ENCODE results near the gene LARP6. TPM values are rescaled to one million over a fixed set of nuclear protein-coding genes. Genes with fewer than 3 reads are reported as not detected.
A peak's percentile ranks its signal among the peaks of the same experiment; 100 is the strongest.

LARP6 gene
- total RNA-seq, 4 donors from 2014 or later, result 56.6 to 105 (median 76.3) TPM

DNA sequence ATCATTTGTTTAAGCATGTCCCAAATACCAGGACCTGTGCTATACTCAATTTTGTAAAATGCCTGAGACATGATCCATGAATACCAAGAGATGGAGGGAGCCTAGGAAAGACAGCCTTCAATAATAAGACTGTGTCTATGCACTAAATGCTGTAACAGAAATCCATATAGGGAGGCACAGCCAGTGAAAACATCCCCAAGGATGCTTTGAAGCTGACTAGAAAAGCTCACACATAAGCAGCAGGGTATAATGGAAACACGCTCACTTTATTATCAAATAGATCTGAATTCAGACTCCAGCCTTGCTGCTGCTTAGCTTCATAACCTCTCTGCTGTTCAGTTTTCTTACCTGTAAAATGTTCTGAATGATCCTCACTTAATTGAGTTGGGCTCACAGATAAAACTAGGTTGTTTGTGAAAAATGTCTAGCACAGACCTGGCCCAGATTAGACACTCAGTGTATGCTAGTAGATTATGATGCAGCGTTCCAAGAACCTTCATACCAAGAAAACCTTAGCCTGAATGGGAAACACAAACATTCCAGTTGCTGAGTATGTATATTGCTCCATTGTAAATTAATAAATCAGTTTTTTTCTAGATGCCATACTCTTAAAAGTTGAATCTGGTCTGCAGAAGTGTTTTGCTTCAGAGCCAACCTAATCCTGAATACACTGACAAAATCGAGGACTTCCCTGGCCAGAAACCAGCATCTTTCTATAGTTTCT, 3.8 kb upstream of the LARP6 start:
- TF ChIP-seq, protein P1, sequence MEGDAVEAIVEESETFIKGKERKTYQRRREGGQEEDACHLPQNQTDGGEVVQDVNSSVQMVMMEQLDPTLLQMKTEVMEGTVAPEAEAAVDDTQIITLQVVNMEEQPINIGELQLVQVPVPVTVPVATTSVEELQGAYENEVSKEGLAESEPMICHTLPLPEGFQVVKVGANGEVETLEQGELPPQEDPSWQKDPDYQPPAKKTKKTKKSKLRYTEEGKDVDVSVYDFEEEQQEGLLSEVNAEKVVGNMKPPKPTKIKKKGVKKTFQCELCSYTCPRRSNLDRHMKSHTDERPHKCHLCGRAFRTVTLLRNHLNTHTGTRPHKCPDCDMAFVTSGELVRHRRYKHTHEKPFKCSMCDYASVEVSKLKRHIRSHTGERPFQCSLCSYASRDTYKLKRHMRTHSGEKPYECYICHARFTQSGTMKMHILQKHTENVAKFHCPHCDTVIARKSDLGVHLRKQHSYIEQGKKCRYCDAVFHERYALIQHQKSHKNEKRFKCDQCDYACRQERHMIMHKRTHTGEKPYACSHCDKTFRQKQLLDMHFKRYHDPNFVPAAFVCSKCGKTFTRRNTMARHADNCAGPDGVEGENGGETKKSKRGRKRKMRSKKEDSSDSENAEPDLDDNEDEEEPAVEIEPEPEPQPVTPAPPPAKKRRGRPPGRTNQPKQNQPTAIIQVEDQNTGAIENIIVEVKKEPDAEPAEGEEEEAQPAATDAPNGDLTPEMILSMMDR (IDR thresholded peaks at IDR 0.05), result no peak
- ATAC-seq (ENCODE audit: low FRiP score), result no peak
- DNase-seq (ENCODE audit: low spot score), result no peak

DNA sequence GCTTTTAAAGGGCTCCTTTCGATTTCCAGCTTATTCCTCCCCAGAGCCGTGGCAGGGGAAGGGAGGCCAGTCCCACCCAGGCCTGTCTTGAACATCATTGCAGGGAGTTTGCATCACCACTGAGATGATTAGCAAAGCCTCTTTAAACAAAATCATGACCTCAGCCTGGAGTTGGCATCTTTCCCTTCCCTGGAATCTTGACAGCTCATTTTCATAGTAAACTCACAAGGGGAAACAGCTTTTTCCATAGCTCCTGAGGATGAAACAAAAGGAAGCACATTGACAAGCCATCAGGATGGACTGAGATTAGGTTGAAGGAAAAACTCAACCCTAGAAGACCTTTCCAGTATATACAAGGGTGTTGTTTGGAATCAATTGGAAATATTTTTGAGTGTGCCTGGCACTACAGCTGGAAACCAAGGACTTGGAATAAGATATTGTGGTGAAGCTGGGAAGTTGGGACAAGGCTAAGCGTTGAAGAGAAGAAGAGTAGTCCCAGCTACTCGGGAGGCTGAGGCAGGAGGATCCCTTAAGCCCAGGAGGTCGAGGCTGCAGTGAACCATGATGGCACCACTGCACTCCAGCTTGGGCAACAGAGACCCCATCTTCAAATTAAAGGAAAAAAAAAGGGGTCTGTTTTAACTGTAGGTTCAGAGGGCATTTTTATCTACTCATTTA, 3.1 kb upstream of the LARP6 start:
- DNase-seq (ENCODE audit: low spot score) (peak; percentile 38), ATAC-seq (ENCODE audit: low FRiP score) (peak; percentile 71)
- TF ChIP-seq, protein P1 (IDR thresholded peaks at IDR 0.05), result no peak

DNA sequence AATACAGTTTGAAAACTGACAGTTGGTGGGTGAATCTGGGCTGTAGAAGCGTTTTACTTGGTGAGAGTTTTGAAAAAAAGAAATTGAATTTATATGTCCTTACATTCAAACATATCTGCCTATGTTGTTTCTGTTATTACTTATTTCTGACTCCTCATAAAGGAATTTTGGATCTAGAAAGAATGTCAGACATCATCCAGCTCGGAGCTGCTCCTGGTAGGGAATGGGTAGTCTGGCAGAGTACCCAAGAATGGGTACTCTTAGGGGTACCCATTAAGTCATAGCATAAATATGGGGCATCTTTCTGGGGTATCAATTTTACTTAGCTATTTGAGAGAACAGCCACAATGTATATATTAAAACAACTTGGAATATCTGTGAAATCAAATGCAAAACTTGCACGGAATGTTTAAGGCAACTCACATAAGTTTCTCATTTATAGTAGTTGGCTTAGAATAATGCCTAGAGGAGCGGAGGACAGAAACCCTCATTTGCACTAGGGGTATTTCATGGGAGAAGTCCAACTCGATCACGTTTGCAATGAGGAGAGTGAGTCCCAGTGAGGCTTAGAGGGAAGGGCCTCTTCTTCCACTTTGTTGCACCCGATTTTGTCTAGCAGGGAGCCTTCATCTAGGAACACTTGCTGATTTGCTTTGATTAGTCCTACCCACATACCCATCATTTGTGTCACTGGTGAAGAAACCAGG, 2.4 kb upstream of the LARP6 start:
- no peak for DNase-seq (ENCODE audit: low spot score)
- TF ChIP-seq, protein P1 (IDR thresholded peaks at IDR 0.05), result no peak
- no peak for ATAC-seq (ENCODE audit: low FRiP score)

GRCh38 chr15:70855764-70856163, 1.8 kb upstream of the LARP6 start:
- ATAC-seq (ENCODE audit: low FRiP score), result no peak
- TF ChIP-seq, protein P1 (IDR thresholded peaks at IDR 0.05), result no peak
- DNase-seq (ENCODE audit: low spot score), result no peak

- DNase-seq (ENCODE audit: low spot score) (no peak), ATAC-seq (ENCODE audit: low FRiP score) (no peak)
- TF ChIP-seq, protein P1 (IDR thresholded peaks at IDR 0.05), result no peak
These were observed 664 bp upstream of the LARP6 start for GRCh38 chr15:70854666-70854976.

GRCh38 chr15:70853318-70853972, 512 bp downstream of the LARP6 start:
- TF ChIP-seq, protein P1 (IDR thresholded peaks at IDR 0.05), result no peak
- peak; percentile 75 for ATAC-seq (ENCODE audit: low FRiP score)
- no peak for DNase-seq (ENCODE audit: low spot score)

Data from omental fat pad (tissue), 4 donors.